GM12891 (cell line): ENCODE results near the gene CD68.
A peak's percentile ranks its signal among the peaks of the same experiment; 100 is the strongest.
"Not testable (repeated sequence)": the region's sequence is repeated elsewhere in the genome, so short reads cannot be mapped to it uniquely, and the experiment has no call there.

Experiments used
- DNase-seq: peaks from one replicate; pipeline ENCODE4 v3.0.0; 2011; ENCODE audit warnings: low spot score; ENCODE audit not compliant: insufficient read length
- FAIRE-seq: peaks from 2 replicates; lab custom pipeline; 2011; peaks lifted over from hg19 to GRCh38; lab: Jason Lieb, UNC
- PAX5 ChIP-seq: IDR thresholded peaks from 2 replicates; pipeline ENCODE4 v1.6.1; 2011; ENCODE audit warnings: low read length, moderate library complexity, mild to moderate bottlenecking; ENCODE audit not compliant: insufficient read depth, severe bottlenecking
- POLR2A ChIP-seq: IDR thresholded peaks from 2 replicates; pipeline ENCODE4 v1.6.1; 2011; ENCODE audit warnings: low read depth, low read length, control low read depth
- POLR2AphosphoS5 ChIP-seq: IDR thresholded peaks from 2 replicates; pipeline ENCODE4 v1.6.1; 2011; ENCODE audit warnings: low read depth, low read length, control low read depth
- POU2F2 ChIP-seq: IDR thresholded peaks from 2 replicates; pipeline ENCODE4 v1.6.1; 2011; ENCODE audit warnings: low read depth, mild to moderate bottlenecking, control low read depth, low read length, moderate library complexity
- SPI1 ChIP-seq: IDR thresholded peaks from 2 replicates; pipeline ENCODE4 v1.6.1; 2011; ENCODE audit warnings: low read depth, low read length, control low read depth
- TAF1 ChIP-seq: IDR thresholded peaks from 2 replicates; pipeline ENCODE4 v1.6.1; 2011; ENCODE audit warnings: low read depth, low read length, control low read depth

CD68 gene

DNA sequence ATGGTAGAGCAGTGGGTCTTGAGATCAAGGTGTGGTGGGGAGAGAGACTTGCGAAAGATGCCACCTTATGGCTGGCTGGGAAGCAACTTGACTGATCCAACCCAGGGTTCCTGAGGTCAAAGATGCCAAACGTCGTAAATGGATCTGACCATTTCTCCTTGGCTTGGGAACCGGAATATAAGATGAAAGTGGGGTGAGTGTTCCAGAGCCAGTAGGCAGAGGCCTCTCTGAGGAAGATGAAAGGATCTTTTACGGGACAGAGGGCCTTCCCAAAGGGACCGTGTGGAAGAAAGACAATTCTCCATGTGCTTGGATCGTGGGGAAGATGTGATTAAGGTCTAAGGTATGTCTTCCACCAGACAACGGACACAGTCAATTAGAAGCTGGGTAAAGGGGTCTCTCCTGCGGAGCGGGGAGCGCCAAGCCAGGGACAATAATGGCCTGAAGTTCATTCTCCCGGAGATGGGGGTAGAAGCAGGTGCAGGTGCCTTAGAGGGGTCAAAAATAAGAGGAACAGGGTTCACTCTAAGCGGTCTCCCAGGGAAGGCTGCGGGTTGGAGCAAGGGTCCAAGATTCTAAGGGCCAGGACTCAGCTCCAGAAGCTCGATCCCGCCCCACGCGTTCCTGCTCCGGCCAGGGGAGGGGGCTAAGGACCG lies 34.5 kb downstream of the CD68 start:
- TF ChIP-seq POLR2AphosphoS5: no peak
- TF ChIP-seq POU2F2: no peak
- no peak for TF ChIP-seq POLR2A
- no peak for TF ChIP-seq TAF1
- TF ChIP-seq SPI1: no peak
- TF ChIP-seq PAX5: no peak
- peak; percentile 65 for FAIRE-seq
- no peak for DNase-seq

DNA sequence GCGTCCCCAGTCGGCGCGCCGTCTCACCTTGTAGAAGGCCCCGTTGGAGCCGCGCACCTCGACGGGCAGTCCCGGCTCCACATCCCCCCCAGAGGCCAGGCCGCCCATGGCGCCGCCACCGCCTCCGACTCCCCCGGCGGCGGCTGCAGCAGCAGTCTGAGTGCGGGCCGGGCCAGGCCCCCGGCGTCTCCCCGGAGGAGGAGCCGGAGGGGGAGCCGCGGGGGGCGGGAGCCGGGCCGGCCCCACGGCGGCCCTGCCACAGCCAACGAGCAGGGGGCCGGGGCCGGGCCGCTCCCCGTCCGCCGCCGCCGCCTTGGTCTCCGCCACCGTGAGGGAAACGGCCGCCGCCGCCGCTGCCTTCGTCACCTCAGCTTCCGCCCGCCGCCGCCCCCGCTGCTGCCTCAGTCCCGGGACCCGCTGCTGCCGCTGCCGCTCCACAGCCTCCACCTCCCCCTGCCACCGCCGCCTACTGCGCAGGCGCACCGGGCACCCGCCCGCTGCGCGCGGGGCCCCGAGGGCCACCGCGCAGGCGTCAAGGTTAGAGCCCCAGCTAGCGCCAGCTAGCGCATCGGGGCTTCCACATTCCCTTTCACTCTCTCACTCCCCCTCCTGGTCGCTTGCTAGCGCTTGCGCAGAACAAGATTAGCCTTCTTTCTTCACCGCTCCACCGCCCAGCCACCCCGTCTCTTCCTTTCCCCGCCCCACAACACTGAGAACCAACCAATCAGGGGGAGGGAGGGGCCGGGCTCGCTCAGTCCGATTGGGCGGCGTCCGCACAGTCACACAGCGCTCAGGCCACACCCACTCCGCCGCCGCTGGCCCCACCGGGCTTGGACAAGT lies 35.2 kb downstream of the CD68 start, which contains the start of gene FXR2:
Gene FXR2, minus strand, starts transcription at position 473 of the 840 bp plus-strand sequence. Its CDS starts 365 bp downstream, at position 108.
- FAIRE-seq: peak; percentile 99
- peak; percentile 98 for DNase-seq
- TF ChIP-seq POU2F2: no peak
- TF ChIP-seq SPI1: 0 out of 2 replicates have a peak, but pooled peaks have one; percentile 22
- no peak for TF ChIP-seq PAX5
- no peak for TF ChIP-seq POLR2A
- no peak for TF ChIP-seq POLR2AphosphoS5
- TF ChIP-seq TAF1: peak; percentile 47; the same call in 1 of the 2 replicates

GRCh38 chr17:7615265-7615747 lies 35.9 kb downstream of the CD68 start:
- FAIRE-seq (no peak), DNase-seq (no peak)
- TF ChIP-seq SPI1 (no peak), POLR2A (no peak), PAX5 (no peak), TAF1 (no peak), POU2F2 (no peak), POLR2AphosphoS5 (no peak)

DNA sequence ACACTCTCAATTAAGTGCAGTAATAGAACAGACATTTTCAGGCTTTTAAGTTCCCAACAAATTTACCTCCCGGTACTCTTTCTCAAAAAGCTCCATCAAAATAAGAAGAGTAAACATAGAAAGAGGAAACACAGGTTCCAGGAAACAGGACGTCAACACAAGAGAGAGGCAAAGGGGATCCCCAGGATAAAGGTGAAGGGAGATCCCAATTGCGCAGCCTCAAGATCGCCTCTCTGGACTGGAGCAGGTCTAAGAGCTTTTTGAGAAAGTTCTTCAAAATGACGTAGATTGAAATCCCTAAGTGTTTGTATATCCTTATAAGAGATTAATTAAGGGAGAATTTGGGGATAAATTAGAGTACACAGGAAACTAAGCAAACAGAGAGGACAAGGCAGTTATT lies 39.2 kb downstream of the CD68 start:
- no peak for FAIRE-seq
- no peak for TF ChIP-seq SPI1
- TF ChIP-seq POLR2AphosphoS5: no peak

GRCh38 chr17:7620835-7621234 lies 41.4 kb downstream of the CD68 start:
- no peak for FAIRE-seq
- TF ChIP-seq SPI1: no peak
- TF ChIP-seq PAX5: no peak
- TF ChIP-seq POU2F2: no peak
- no peak for TF ChIP-seq POLR2AphosphoS5
- no peak for TF ChIP-seq POLR2A
- no peak for TF ChIP-seq TAF1
- DNase-seq: no peak

More for the DNA sequence above, 39.2 kb downstream of the CD68 start:
- no peak for DNase-seq

- FAIRE-seq: no peak
- TF ChIP-seq TAF1 (no peak), POLR2AphosphoS5 (no peak), POU2F2 (no peak), PAX5 (no peak), SPI1 (no peak), POLR2A (no peak)
Observed at GRCh38 chr17:7623661-7624060, 44.2 kb downstream of the CD68 start.

DNA sequence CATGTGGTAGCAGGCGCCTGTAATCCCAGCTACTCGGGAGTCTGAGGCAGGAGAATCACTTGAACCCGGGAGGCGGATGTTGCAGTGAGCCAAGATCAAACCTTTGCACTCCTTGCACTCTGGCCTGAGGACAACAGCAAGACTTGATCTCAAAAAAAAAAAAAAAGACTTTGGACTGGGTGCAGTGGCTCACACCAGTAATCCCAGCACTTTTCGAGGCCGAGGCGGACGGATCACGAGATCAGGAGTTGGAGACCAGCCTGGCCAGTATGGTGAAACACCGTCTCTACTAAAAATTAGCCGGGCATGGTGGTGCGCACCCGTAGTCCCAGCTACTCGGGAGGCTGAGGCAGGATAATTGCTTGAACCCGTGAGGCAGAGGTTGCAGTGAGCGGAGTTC lies 46.3 kb downstream of the CD68 start:
- DNase-seq, FAIRE-seq: not testable (repeated sequence)

More at GRCh38 chr17:7623661-7624060, 44.2 kb downstream of the CD68 start:
- no peak for DNase-seq

GRCh38 chr17:7626307-7626706 lies 46.9 kb downstream of the CD68 start:
- DNase-seq: no peak
- no peak for TF ChIP-seq SPI1
- TF ChIP-seq TAF1: no peak
- TF ChIP-seq POLR2A: no peak
- no peak for TF ChIP-seq POLR2AphosphoS5
- TF ChIP-seq PAX5: no peak
- TF ChIP-seq POU2F2: no peak
- FAIRE-seq: no peak

- FAIRE-seq (no peak), DNase-seq (no peak)
- TF ChIP-seq POU2F2 (no peak), SPI1 (no peak), PAX5 (no peak), POLR2A (no peak), POLR2AphosphoS5 (no peak), TAF1 (no peak)
Observed at GRCh38 chr17:7626956-7627249, 47.5 kb downstream of the CD68 start.
